Myocyte (in vitro differentiated cells): ENCODE data around the gene POR. TPM values are rescaled to one million over a fixed set of nuclear protein-coding genes. Genes with fewer than 3 reads are reported as not detected.
A peak's percentile ranks its signal among the peaks of the same experiment; 100 is the strongest.
"Not testable (repeated sequence)": the region's sequence is repeated elsewhere in the genome, so short reads cannot be mapped to it uniquely, and the experiment has no call there.

Experiments
- DNase-seq: peaks from one replicate; pipeline ENCODE4 v3.0.0-alpha.2; 2012; ENCODE audit warnings: low read depth
- polyA plus RNA-seq: library from polyadenylated mRNA; unstranded; fragments of >200 nt; gene quantifications from one replicate; pipeline ENCODE4 v1.2.1, GENCODE V29; 2012; ENCODE audit warnings: missing spikeins
- total RNA-seq: library from RNA; depleted of rRNA; stranded (reverse); fragments of >200 nt; gene quantifications from 2 replicates; pipeline ENCODE4 v1.2.3, GENCODE V29; 2014

Gene POR
- total RNA-seq: 205 and 262 TPM in 2 replicates
- 93.0 TPM for polyA plus RNA-seq

DNA sequence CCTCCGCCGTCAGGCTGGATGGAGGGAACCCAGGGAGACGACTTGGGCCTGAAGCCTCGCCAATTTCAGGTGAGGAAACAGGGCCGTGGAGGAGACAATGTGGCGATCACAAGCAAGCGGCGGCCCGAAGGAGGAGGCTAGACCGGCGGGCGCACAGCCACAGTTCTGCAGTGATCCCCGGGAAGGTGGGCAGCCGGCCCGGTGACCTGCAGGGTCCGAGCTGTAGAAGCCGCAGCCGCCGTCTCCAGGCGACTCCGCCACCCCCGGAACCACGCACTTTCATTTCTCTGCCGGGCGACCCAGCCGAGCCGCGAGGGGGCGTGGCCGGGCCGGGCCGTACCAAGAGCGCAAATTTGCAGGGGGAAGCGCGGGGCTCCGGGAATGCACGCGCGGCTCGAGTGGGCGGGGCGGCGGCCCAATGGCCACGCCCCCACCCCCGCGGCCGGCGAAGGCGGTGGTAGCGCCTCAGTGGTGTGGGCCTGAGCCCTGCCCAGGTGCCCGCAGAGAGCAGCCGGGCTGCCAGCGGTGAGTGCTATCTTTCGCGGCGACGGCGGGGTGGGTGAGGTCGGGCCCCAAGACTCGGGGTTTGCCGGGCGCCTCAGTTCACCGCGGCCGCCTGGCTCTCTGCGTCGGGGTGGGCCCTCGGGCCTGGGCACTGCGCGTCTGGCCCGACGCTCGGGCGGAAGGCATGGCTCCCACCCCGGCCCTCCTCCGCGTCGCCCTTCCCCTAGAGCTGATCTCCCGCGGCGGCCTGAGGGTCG lies at the start of gene POR:
POR (plus strand) TSS at position 501 of the 761 bp plus-strand sequence. CDS start 38,847 bp downstream, outside the sequence.
- DNase-seq: peak; percentile 96

DNA sequence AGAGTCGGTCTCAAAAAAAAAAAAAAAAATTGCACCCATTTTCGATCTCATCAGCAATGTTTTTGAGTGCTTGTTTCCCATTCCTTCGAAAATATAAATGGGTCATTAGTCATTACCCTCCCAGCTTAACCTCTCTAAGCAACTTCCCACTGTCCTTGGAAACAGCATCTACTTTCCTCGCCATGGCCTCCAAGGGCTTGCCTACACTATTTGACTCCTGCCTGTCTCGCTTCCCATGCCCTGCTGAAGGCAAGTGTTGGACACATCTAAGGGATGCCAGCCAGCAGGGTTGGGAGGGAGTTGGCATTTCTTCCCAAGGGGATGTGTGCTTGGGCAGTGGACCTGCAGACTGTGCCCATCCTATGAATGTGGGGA lies 48.9 kb upstream of the POR start:
- no peak for DNase-seq

- peak; percentile 84 for DNase-seq
Observed at GRCh38 chr7:75866489-75867389, 48.2 kb upstream of the POR start.

DNA sequence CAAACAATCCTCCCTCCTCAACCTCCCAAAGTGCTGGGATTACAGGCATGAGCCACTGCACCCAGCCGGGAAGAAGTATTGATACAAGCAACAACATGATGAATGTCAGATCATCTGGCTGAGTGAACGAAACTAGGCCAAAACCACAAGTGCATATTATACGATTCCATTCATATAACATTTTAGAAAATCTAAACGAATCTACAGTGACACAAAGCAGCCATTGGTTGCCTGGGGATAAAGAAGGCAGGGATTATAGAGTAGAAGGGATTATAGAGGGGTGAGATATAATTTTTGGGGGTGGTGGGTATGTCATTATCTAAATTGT lies 47.6 kb upstream of the POR start:
- no peak for DNase-seq

GRCh38 chr7:75868153-75868552 lies 46.8 kb upstream of the POR start:
- no peak for DNase-seq

DNA sequence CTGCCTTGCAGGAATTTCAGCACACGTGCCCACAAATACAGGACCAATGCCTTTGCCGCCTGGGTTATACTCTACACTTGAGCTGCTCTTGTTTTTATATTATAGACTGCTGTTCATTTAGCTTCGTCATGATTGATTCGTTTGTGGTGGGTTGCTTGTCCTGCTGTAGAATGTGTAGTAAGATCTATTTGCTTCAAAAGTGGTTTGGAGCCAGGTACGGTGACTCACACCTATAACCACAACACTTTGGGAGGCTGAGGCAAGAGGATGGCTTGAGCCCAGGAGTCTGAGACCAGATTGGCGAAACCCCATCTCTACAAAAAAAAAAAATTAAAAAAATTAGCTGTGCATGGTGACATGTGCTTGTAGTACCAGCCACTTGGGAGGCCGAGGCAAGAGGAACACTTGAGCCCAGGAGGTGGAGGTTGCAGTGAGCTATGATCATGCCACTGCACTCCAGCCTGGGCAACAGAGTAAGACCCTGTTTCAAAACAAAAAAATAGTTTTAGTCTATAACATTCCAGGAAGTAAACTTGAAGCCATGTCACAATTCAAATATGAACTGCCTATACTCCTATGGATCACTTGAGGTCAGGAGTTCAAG lies 45.1 kb upstream of the POR start:
- no peak for DNase-seq

GRCh38 chr7:75870557-75871161 lies 44.3 kb upstream of the POR start:
- DNase-seq: no peak

GRCh38 chr7:75872073-75872782 lies 42.7 kb upstream of the POR start:
- DNase-seq: peak; percentile 51

- DNase-seq: not testable (repeated sequence)
Observed at GRCh38 chr7:75874180-75874579, 40.8 kb upstream of the POR start.

DNA sequence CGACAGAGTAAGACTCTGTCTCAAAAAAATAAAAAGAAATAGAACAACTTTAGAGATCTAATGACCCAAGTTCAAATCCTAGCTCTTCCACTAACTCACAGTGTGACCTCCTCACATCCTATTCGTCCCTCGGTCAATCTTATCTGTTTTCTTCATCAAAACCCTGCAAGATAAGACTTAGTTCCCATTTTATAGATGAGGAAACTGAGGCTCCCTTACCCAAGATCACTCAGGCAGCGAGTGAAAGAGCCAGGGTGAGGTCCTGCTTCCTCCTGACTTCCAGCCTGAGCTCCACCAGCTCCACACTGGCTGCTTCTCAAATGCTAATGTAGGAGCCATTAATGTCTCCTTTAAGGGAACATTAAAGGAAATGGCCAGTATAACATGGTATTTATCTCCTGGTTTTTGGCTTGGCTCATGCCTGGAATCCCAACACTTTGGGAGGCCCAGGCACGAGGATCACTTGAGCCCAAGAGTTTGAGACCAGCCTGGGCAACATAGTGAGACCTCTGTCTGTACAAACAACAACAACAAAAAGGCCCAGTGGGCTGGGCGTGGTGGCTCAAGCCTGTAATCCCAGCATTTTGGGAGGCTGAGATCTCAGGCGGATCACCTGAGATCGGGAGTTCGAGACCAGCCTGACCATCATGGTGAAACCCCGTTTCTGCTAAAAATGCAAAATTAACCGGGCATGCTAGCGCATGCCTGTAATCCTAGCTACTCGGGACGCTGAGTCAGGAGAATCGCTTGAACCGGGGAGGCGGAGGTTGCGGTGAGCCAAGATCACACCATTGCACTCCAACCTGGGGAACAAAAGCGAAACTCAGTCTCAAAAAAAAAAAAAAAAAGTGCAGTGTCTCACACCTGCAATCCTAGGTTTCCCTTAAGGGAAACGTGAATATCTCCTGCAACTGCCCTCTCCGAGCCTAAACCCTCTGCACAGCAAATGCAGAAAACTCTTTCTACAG lies 39.6 kb upstream of the POR start:
- no peak for DNase-seq

GRCh38 chr7:75876126-75876881 lies 38.7 kb upstream of the POR start:
- DNase-seq: no peak

DNA sequence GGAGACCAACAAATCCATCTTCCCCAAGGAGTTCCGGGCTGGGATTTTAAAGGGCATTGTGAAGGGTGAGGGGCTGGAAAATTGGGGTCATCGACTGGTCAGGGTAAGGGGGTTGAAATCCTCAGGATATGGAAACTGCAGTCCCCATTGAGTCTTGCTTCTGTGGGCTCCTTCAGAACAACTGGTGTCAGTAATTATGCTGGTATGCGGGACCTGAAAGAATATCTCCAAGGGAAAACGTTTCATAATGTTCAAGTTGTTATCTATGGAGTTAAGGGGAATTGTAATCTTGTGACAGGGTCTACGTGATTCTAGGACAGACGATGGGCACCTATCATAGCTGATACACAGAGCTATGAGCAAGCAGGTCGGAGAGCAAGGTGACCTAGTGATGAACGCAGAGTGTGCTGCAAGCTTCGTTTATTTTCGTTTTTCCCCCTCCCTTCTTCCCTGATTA lies 36.6 kb upstream of the POR start:
- DNase-seq: no peak

DNA sequence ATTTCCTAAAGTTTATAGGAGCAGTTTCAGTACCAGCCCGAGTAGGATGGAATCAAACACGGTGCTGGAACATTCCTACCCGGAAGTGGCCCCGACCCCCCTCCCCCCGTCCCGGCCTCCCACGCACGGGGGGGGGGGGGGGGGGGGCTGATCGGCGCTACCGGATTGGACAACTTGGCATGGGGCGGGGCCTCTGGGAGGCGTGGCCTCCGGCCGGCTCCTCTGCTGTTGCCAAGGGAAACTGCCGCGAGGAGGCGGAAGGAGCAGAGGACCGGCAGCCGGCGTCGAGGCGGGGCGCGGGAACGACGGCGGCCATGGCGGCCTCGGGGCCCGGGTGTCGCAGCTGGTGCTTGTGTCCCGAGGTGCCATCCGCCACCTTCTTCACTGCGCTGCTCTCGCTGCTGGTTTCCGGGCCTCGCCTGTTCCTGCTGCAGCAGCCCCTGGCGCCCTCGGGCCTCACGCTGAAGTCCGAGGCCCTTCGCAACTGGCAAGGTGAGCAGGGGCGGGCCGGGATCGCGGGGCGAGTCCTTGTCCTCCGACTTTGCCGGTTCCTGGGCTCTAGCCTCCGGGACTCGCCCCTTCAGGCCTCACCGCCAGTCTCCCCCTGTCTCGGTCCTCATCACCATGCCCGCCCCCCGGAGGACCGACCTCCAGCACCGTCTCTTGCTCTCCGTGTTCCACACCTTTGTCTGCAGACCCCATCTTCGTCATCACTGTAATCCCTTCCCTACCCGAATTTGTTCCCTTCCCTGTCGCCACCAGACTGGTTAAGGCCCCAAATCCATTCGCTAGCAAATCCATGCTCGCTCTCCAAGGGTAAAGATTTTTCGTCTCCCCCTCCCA lies 36.0 kb upstream of the POR start, which contains the start of gene RHBDD2:
RHBDD2 (plus strand) TSS at position 266 of the 843 bp plus-strand sequence; CDS start at position 315, 49 bp downstream.
- DNase-seq: peak; percentile 98

DNA sequence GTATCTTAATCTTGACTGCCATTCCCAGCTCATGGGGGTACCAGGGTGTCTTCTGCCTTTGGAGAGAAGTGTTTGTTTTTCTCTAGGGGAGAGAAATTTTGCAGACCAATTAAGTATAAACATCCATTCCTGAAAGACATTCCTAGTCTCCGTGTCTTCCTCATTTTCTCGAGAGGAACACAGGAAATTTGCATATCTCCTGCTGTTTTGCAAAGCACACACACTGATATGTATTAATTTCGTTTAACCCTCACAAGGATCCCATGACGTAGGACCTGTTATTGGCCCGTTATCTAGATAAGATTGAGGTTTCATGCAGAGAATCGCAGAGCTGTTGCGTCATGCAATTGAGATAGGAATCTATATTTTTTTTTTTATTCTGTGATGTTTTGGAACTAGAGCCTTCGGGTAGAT lies 35.2 kb upstream of the POR start:
- DNase-seq: no peak

GRCh38 chr7:75880242-75880641 lies 34.7 kb upstream of the POR start:
- DNase-seq: no peak

DNA sequence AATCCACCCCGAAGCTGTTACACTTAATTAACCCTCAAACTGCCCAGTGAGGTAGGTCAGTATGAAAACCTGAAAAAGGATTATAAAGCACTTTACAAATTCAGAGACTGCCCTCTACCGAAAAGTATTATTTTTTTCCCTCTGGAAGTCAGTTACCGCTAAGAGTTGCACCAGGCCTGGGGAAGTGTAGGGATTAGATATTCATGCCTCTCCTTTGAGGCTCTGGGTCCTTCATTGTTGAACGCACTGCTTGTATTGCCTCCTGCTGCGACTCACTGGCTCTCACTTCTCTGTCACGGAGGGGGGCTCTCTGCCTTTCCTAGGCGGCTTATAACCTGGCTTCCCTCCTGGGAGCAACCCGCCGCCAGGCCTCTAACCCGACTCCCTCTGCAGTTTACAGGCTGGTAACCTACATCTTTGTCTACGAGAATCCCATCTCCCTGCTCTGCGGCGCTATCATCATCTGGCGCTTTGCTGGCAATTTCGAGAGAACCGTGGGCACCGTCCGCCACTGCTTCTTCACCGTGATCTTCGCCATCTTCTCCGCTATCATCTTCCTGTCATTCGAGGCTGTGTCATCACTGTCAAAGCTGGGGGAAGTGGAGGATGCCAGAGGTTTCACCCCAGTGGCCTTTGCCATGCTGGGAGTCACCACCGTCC lies 33.4 kb upstream of the POR start:
- DNase-seq: no peak

DNA sequence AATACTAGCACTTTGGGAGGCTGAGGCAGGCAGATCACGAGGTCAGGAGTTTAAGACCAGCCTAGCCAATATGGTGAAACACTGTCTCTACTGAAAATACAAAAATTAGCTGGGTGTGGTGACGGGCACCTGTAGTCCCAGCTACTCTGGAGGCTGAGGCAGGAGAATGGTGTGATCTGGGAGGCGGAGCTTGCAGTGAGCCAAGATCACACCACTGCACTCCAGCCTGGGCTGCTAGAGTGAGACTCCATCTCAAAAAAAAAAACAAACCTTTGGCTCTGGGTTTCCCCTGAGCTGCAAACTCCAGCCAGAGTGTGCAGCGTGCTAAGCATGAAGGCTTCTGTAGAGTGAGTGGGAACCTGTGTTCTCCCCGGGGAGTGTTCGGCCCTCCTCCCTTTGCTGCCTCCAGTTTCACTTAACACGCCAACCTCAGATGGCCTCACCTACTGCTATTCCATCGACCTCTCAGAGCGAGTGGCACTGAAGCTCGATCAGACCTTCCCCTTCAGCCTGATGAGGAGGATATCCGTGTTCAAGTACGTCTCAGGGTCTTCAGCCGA lies 31.6 kb upstream of the POR start:
- not testable (repeated sequence) for DNase-seq
